ENCODE data around the gene ACTR10.

ACTR10 gene

GRCh38 chr14:58278177-58278576 lies 78.2 kb downstream of the ACTR10 start:
- DNase-seq: no peak

- DNase-seq: peak in 22 of 56 donors; percentile 1 to 52 (median 17)
These were observed 81.2 kb downstream of the ACTR10 start for GRCh38 chr14:58280954-58281787.

GRCh38 chr14:58281969-58282368 lies 82.0 kb downstream of the ACTR10 start:
- DNase-seq: no peak

- no peak for DNase-seq
These were observed 83.1 kb downstream of the ACTR10 start for GRCh38 chr14:58282925-58283593.

- no peak for DNase-seq
These were observed 83.8 kb downstream of the ACTR10 start for GRCh38 chr14:58283730-58284129.

GRCh38 chr14:58285132-58285531 lies 85.2 kb downstream of the ACTR10 start:
- no peak for DNase-seq
